Activated CD8-positive, alpha-beta memory T cell treated with anti-CD3 and anti-CD28 coated beads for 36 hours (primary cell): ENCODE results near the gene SCN2B. TPM values are rescaled to one million over a fixed set of nuclear protein-coding genes. Genes with fewer than 3 reads are reported as not detected.

Source experiments
- CTCF ChIA-PET: fragments of 350-600 bp; sonication (Branson Sonifier 250); formaldehyde crosslinking; loops from one replicate; lab custom pipeline; 2021; ENCODE audit warnings: antibody characterized with exemption; lab: Charles Lee
- POLR2A ChIA-PET: fragments of 350-600 bp; sonication (Branson Sonifier 250); formaldehyde crosslinking; loops from one replicate; lab custom pipeline; 2021; ENCODE audit warnings: antibody characterized with exemption; lab: Charles Lee
- total RNA-seq, 2 experiments: library from RNA; stranded (reverse); gene quantifications; one replicate each; pipeline ENCODE4 v1.2.3, GENCODE V29; 2021

Gene SCN2B
- total RNA-seq, 2 experiments from 2014 or later: not detected

GRCh38 chr11:118132385-118133151 is 43.9 kb downstream of the SCN2B start:
- POLR2A ChIA-PET: no interaction called here
- CTCF ChIA-PET: no interaction called here

- POLR2A ChIA-PET: no interaction called here
- CTCF ChIA-PET: no interaction called here
These were observed 46.8 kb downstream of the SCN2B start for GRCh38 chr11:118129471-118130172.

- ChIA-PET CTCF (no interaction called here), POLR2A (no interaction called here)
These were observed 47.5 kb downstream of the SCN2B start for GRCh38 chr11:118128721-118129470.

DNA sequence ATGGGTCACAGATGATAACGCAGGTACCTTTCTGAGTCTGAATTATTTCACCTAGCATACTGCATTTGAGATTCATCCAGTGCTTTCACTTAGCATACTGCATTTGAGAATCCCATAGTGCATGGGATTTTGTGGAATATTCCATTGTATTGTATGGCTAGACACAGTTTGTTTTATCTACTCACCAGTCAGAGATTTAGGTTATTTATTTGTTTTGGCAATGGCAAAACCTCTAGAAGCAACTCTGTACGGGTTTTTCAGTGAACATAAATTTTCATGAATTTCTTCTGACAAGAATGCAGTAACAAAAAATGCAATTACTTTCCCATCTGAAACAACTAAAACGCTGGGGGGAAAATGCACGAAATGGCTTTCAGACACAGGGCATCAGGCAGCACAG is 48.1 kb downstream of the SCN2B start:
- POLR2A ChIA-PET: no interaction called here

GRCh38 chr11:118126082-118126838 is 50.2 kb downstream of the SCN2B start:
- ChIA-PET CTCF (interaction anchor here (0.7 kb wide), 1 partner anchor 17 kb away, joined by 3 read pairs; no protein-coding TSS in a partner anchor), POLR2A (no interaction called here)

More for the DNA sequence above, 48.1 kb downstream of the SCN2B start:
- CTCF ChIA-PET: no interaction called here

DNA sequence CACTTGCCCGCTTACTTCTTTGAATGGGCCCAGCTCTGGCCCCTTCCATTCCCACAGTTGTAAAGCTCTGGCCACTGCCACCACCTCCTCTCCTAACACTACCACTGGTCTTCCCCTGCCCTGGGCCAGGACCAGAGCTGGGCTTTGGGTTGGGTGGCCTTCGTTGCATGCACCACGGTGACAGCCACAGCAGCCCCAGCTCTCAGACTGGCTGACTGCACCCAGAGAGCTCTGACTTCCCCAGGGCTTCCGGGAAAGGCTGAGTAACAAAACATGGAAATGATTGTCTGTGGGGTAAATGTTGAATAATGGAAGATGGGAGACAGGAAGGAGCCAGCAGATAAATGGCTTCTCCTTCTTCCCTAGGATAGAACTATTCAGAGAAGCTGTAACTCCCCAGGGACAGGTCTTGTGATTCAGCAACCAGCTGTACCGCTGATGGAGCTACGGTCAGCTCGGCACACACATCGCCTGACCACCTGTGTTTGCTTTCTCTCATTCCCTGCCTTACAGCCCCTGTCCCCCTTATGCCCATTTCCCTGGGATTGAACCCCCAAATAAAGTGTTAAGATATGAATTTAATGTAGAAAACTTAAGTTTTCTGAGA is 51.4 kb downstream of the SCN2B start:
- CTCF ChIA-PET: no interaction called here
- POLR2A ChIA-PET: no interaction called here

DNA sequence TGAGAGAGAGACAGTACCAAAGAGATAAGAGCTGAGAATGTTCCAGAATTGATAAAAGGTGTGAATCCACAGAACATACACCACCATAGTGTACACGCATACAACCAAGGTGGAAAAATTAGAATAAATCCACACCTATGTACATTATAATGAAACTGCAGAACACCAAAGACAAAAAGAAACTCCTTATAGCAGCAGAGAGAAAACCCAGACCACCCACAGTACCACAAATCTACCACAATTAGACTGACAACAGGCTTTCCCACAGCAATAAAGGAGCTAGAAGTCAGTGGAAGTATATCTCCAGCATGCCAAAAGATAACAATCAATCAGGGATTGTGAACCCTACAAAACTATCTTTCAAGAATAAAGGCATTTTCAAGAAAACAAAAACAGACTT is 55.6 kb downstream of the SCN2B start:
- POLR2A ChIA-PET: no interaction called here
- CTCF ChIA-PET: no interaction called here

DNA sequence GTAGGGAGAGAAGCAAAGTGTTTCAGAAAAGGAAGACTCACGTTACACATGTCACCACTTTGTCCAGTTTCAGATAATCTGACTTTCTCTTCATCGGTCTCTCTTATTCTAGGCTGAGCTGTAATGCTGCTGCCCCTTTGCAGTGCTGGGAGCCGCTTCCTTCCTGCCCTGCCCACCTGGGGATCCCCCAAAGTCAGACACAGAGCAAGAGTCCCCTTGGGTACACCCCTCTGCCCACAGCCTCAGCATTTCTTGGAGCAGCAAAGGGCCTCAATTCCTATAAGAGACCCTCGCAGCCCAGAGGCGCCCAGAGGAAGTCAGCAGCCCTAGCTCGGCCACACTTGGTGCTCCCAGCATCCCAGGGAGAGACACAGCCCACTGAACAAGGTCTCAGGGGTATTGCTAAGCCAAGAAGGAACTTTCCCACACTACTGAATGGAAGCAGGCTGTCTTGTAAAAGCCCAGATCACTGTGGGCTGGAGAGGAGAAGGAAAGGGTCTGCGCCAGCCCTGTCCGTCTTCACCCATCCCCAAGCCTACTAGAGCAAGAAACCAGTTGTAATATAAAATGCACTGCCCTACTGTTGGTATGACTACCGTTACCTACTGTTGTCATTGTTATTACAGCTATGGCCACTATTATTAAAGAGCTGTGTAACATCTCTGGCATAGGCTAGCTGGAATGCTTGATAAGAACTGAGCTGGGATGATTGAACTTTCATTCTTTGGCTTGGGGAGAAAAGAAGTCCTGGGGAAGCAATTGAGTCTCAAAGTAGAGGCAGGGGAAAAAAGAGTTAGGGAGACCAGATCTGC is 58.4 kb downstream of the SCN2B start:
- POLR2A ChIA-PET: no interaction called here
- CTCF ChIA-PET: interaction anchor here (0.7 to 2.3 kb wide), 3 partner anchors 54 to 311 kb away, joined by 3 to 7 read pairs (median 6); no protein-coding TSS in a partner anchor

GRCh38 chr11:118115048-118115447 is 61.4 kb downstream of the SCN2B start:
- POLR2A ChIA-PET: no interaction called here
- CTCF ChIA-PET: no interaction called here

- CTCF ChIA-PET: interaction anchor here (0.9 to 1.4 kb wide), 2 partner anchors 32 to 62 kb away, joined by 3 read pairs; no protein-coding TSS in a partner anchor
- POLR2A ChIA-PET: no interaction called here
These were observed 62.2 kb downstream of the SCN2B start for GRCh38 chr11:118114266-118114665.

DNA sequence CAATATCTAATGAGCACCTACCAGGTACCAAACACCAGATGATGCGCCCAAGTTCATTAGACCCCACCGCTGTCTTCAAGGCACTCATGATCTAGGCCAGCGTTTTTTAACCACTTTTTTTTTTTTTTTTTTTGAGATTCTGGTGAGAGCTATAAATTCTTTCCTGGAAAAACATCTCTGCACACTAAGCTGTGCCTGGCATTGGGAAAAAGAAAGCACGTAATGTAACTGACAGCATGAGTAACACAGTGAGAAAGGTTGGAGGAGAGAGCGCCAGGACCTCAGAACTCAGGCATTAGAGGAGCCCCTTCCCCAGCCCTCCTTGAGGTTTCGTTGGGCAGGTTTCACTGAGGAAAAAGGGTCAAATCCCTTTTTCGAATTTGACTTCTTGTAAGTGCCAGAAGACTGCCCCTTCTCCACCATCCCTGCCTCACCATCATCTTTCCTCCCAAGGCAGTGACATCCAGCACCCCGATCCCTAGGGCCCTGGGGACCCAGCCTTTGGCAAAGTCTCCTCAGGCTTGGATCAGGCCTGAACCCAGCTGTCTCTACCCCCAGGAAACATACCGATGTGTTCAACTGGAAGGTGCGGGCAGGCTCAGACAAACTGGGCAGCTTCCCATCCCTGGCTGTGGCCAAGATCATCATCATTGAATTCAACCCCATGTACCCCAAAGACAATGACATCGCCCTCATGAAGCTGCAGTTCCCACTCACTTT is 63.6 kb downstream of the SCN2B start:
- ChIA-PET POLR2A (no interaction called here), CTCF (interaction anchor here (0.6 to 1.4 kb wide), 3 partner anchors 60 to 258 kb away, joined by 3 read pairs; no protein-coding TSS in a partner anchor)

Other genes with a start within 250 kb of the SCN2B start
- gene TMPRSS13, start 247.2 kb downstream of the SCN2B start, total RNA-seq: 1 to 10 TPM; 1.2 to 1.7 TPM
- 10 to 100 TPM; 58.1 to 62.6 TPM for gene IL10RA, start 190.2 kb downstream of the SCN2B start, total RNA-seq
- gene TMPRSS4, start 99.6 kb downstream of the SCN2B start, total RNA-seq: not detected
- gene SMIM35, start 89.7 kb downstream of the SCN2B start, total RNA-seq: under 1 TPM; 0.13 to 0.32 TPM
- under 1 TPM; 0.19 to 0.29 TPM for gene SCN4B, start 23.8 kb downstream of the SCN2B start, total RNA-seq
- gene JAML, start 48.4 kb upstream of the SCN2B start, total RNA-seq: 100 to 1,000 TPM; 300 to 305 TPM
- 10 to 100 TPM; 83.9 to 84.1 TPM for gene MPZL3, start 75.7 kb upstream of the SCN2B start, total RNA-seq
- gene MPZL2, start 87.7 kb upstream of the SCN2B start, total RNA-seq: 1 to 10 TPM; 6.1 to 7.8 TPM
- 100 to 1,000 TPM; 491 to 500 TPM for gene CD3E, start 128.1 kb upstream of the SCN2B start, total RNA-seq
- gene CD3D, start 166.1 kb upstream of the SCN2B start, total RNA-seq: 100 to 1,000 TPM; 407 to 417 TPM
- 100 to 1,000 TPM; 145 to 146 TPM for gene CD3G, start 167.7 kb upstream of the SCN2B start, total RNA-seq
- gene UBE4A, start 183.0 kb upstream of the SCN2B start, total RNA-seq: 10 to 100 TPM; 54.0 to 55.7 TPM
- gene ATP5MG, start 225.0 kb upstream of the SCN2B start, total RNA-seq: 100 to 1,000 TPM; 279 to 296 TPM